Measurements from ENCODE around the gene COL4A5.

- TF ChIP-seq, protein P1, sequence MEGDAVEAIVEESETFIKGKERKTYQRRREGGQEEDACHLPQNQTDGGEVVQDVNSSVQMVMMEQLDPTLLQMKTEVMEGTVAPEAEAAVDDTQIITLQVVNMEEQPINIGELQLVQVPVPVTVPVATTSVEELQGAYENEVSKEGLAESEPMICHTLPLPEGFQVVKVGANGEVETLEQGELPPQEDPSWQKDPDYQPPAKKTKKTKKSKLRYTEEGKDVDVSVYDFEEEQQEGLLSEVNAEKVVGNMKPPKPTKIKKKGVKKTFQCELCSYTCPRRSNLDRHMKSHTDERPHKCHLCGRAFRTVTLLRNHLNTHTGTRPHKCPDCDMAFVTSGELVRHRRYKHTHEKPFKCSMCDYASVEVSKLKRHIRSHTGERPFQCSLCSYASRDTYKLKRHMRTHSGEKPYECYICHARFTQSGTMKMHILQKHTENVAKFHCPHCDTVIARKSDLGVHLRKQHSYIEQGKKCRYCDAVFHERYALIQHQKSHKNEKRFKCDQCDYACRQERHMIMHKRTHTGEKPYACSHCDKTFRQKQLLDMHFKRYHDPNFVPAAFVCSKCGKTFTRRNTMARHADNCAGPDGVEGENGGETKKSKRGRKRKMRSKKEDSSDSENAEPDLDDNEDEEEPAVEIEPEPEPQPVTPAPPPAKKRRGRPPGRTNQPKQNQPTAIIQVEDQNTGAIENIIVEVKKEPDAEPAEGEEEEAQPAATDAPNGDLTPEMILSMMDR (IDR thresholded peaks at IDR 0.05 in 8 of 11, conservative IDR thresholded peaks at IDR 0.05 in 3 of 11) = no peak
- TF ChIP-seq POLR2A (IDR thresholded peaks at IDR 0.05) = no peak
- no peak for TF ChIP-seq POLR2AphosphoS5 (IDR thresholded peaks at IDR 0.05)
Measured at GRCh38 chrX:108435261-108435660, 4.4 kb upstream of the COL4A5 start.
